AG09309 (cell line): ENCODE results near the gene DNAJC18.

Experiments used
- DNase-seq: peaks from one replicate; pipeline ENCODE4 v3.0.0-alpha.2; 2010; ENCODE audit warnings: low read depth
- H3K4me3 ChIP-seq: 2 replicates; pipeline ENCODE4 v1.5.1; 2011; ENCODE audit warnings: mild to moderate bottlenecking, low read depth, low read length, moderate library complexity; ENCODE audit not compliant: control insufficient read depth
- CTCF ChIP-seq: IDR thresholded peaks from 2 replicates; pipeline ENCODE4 v1.5.1; 2011; ENCODE audit warnings: mild to moderate bottlenecking, low read depth, low read length, inconsistent platforms; ENCODE audit not compliant: insufficient read depth, control insufficient read depth; ENCODE audit errors: missing control alignments

DNAJC18 gene

GRCh38 chr5:139460455-139460854, 21.1 kb upstream of the DNAJC18 start:
- no peak for DNase-seq
- TF ChIP-seq CTCF, result no peak
- H3K4me3 ChIP-seq, result no peak overlapping the region

GRCh38 chr5:139459451-139459934, 20.2 kb upstream of the DNAJC18 start:
- no peak overlapping the region for H3K4me3 ChIP-seq
- TF ChIP-seq CTCF, result no peak
- no peak for DNase-seq

- DNase-seq, result no peak
Measured at GRCh38 chr5:139458580-139459407, 19.5 kb upstream of the DNAJC18 start.

GRCh38 chr5:139457653-139458306, 18.5 kb upstream of the DNAJC18 start:
- TF ChIP-seq CTCF, result no peak
- no peak overlapping the region for H3K4me3 ChIP-seq
- DNase-seq, result no peak

More at GRCh38 chr5:139458580-139459407, 19.5 kb upstream of the DNAJC18 start:
- no peak for TF ChIP-seq CTCF
- no peak overlapping the region for H3K4me3 ChIP-seq

GRCh38 chr5:139457241-139457640, 17.9 kb upstream of the DNAJC18 start:
- TF ChIP-seq CTCF, result no peak
- DNase-seq, result no peak
- H3K4me3 ChIP-seq, result no peak overlapping the region

GRCh38 chr5:139456776-139457175, 17.5 kb upstream of the DNAJC18 start:
- TF ChIP-seq CTCF, result no peak
- DNase-seq, result no peak
- H3K4me3 ChIP-seq, result no peak overlapping the region
